ENCODE measurements around the gene GATAD2B. TPM values are rescaled to one million over a fixed set of nuclear protein-coding genes. Genes with fewer than 3 reads are reported as not detected.
"Not testable (repeated sequence)": the region's sequence is repeated elsewhere in the genome, so short reads cannot be mapped to it uniquely, and the experiment has no call there.

The GATAD2B gene
- total and polyA plus RNA-seq, 4 donors: 4.6 to 41.7 (median 13.4) TPM

- peaks cover 0 to 28% (median 0%) of the 10 kb centered on the region in 5 donors for H3K4me1 ChIP-seq (ENCODE audit: control insufficient read depth in 5 of 5, insufficient read depth in 5 of 5, low read length in 5 of 5)
- H3K27ac ChIP-seq (ENCODE audit: low read depth in 1 of 2, low read length in 1 of 2): peak overlapping the region in 1 of 2 donors; percentile 46
- H3K27me3 ChIP-seq (ENCODE audit: control insufficient read depth in 3 of 3, insufficient read depth in 3 of 3, low read length in 2 of 3): no peaks in the 10 kb centered on the region
- WGBS, 2 donors: 96% methylated on average over 11 of the region's 11 CpGs
- H3K36me3 ChIP-seq (ENCODE audit: control insufficient read depth in 4 of 4, insufficient read depth in 4 of 4, low read length in 4 of 4): peaks cover 21 to 65% (median 48%) of the 10 kb centered on the region in 4 donors
- peaks cover 0 to 4% (median 0%) of the 10 kb centered on the region in 4 donors for H3K9me3 ChIP-seq (ENCODE audit: control insufficient read depth in 4 of 4, insufficient read depth in 3 of 4, low read length in 3 of 4)
- no peak overlapping the region for H3K9ac ChIP-seq (ENCODE audit: insufficient read depth in 1 of 2, low read length in 2 of 2)
- TF ChIP-seq CTCF (IDR thresholded peaks at IDR 0.05; ENCODE audit: control extremely low read depth, extremely low read depth): no peak
- no peak for DNase-seq
- H3K4me3 ChIP-seq: no peak overlapping the region
- ATAC-seq (ENCODE audit: insufficient read depth, low FRiP score): no peak
Measured at GRCh38 chr1:153767519-153767918, 155.3 kb downstream of the GATAD2B start.

GRCh38 chr1:153766663-153767062 is 156.1 kb downstream of the GATAD2B start:
- not testable (repeated sequence) for H3K9ac ChIP-seq (ENCODE audit: insufficient read depth in 1 of 2, low read length in 2 of 2); H3K27me3 ChIP-seq (ENCODE audit: control insufficient read depth in 3 of 3, insufficient read depth in 3 of 3, low read length in 2 of 3); ATAC-seq (ENCODE audit: insufficient read depth, low FRiP score); DNase-seq; H3K9me3 ChIP-seq (ENCODE audit: control insufficient read depth in 4 of 4, insufficient read depth in 3 of 4, low read length in 3 of 4); H3K27ac ChIP-seq (ENCODE audit: low read depth in 1 of 2, low read length in 1 of 2); H3K4me3 ChIP-seq
- peaks cover 0 to 24% (median 0%) of the 10 kb centered on the region in 5 donors for H3K4me1 ChIP-seq (ENCODE audit: control insufficient read depth in 5 of 5, insufficient read depth in 5 of 5, low read length in 5 of 5)
- H3K36me3 ChIP-seq (ENCODE audit: control insufficient read depth in 4 of 4, insufficient read depth in 4 of 4, low read length in 4 of 4): peaks cover 19 to 63% (median 47%) of the 10 kb centered on the region in 4 donors
- 92 to 96% methylated on average over 10 of the region's 10 CpGs for WGBS, 2 donors

GRCh38 chr1:153764310-153764709 is 158.5 kb downstream of the GATAD2B start:
- Histone ChIP-seq H3K36me3 (ENCODE audit: control insufficient read depth in 4 of 4, insufficient read depth in 4 of 4, low read length in 4 of 4) (peaks cover 25 to 61% (median 41%) of the 10 kb centered on the region in 4 donors), H3K27ac (ENCODE audit: low read depth in 1 of 2, low read length in 1 of 2) (peak overlapping the region in 1 of 2 donors; percentile 70), H3K27me3 (ENCODE audit: control insufficient read depth in 3 of 3, insufficient read depth in 3 of 3, low read length in 2 of 3) (no peaks in the 10 kb centered on the region), H3K4me3 (no peak overlapping the region), H3K9ac (ENCODE audit: insufficient read depth in 1 of 2, low read length in 2 of 2) (no peak overlapping the region), H3K4me1 (ENCODE audit: control insufficient read depth in 5 of 5, insufficient read depth in 5 of 5, low read length in 5 of 5) (peaks cover 0 to 23% (median 0%) of the 10 kb centered on the region in 5 donors), H3K9me3 (ENCODE audit: control insufficient read depth in 4 of 4, insufficient read depth in 3 of 4, low read length in 3 of 4) (peaks cover 0 to 2% (median 0%) of the 10 kb centered on the region in 4 donors)
- no peak for DNase-seq
- WGBS, 2 donors: 88% methylated on average over 5 of the region's 5 CpGs
- ATAC-seq (ENCODE audit: insufficient read depth, low FRiP score): no peak
- no peak for TF ChIP-seq CTCF (IDR thresholded peaks at IDR 0.05; ENCODE audit: control extremely low read depth, extremely low read depth)

- Histone ChIP-seq H3K4me3 (no peak overlapping the region), H3K9me3 (ENCODE audit: control insufficient read depth in 4 of 4, insufficient read depth in 3 of 4, low read length in 3 of 4) (peaks cover 0 to 2% (median 0%) of the 10 kb centered on the region in 4 donors), H3K27ac (ENCODE audit: low read depth in 1 of 2, low read length in 1 of 2) (peak overlapping the region; percentile 22 to 70), H3K9ac (ENCODE audit: insufficient read depth in 1 of 2, low read length in 2 of 2) (no peak overlapping the region), H3K27me3 (ENCODE audit: control insufficient read depth in 3 of 3, insufficient read depth in 3 of 3, low read length in 2 of 3) (no peaks in the 10 kb centered on the region), H3K4me1 (ENCODE audit: control insufficient read depth in 5 of 5, insufficient read depth in 5 of 5, low read length in 5 of 5) (peaks cover 0 to 19% (median 0%) of the 10 kb centered on the region in 5 donors), H3K36me3 (ENCODE audit: control insufficient read depth in 4 of 4, insufficient read depth in 4 of 4, low read length in 4 of 4) (peaks cover 25 to 65% (median 42%) of the 10 kb centered on the region in 4 donors)
- WGBS, 2 donors: 75% methylated on average over 7 of the region's 7 CpGs
- ATAC-seq (ENCODE audit: insufficient read depth, low FRiP score) (no peak), DNase-seq (peak in 1 of 3 donors; percentile 27)
- TF ChIP-seq CTCF (IDR thresholded peaks at IDR 0.05; ENCODE audit: control extremely low read depth, extremely low read depth): no peak
Measured at GRCh38 chr1:153763365-153764225, 159.2 kb downstream of the GATAD2B start.

Measured in lung (tissue), 12 donors.